ENCODE results near the gene PBXIP1. TPM values are rescaled to one million over a fixed set of nuclear protein-coding genes. Genes with fewer than 3 reads are reported as not detected.

The PBXIP1 gene
- total RNA-seq, 1 donor from 2014 or later = 56.2 TPM

GRCh38 chr1:154938604-154939399 lies 17.1 kb downstream of the PBXIP1 start:
- H3K27me3 Mint-ChIP-seq (ENCODE audit: low read depth) = no peaks in the 10 kb centered on the region
- no peaks in the 10 kb centered on the region for H3K36me3 Mint-ChIP-seq
- DNase-seq (ENCODE audit: low spot score in 2 of 2, unreplicated experiment in 2 of 2) = no peak
- peak overlapping the region; percentile 73 for H3K27ac Mint-ChIP-seq
- H3K4me1 Mint-ChIP-seq = peaks cover 30% of the 10 kb centered on the region
- TF ChIP-seq CTCF (IDR thresholded peaks at IDR 0.05; ENCODE audit: unreplicated experiment) = no peak
- H3K9me3 Mint-ChIP-seq = no peaks in the 10 kb centered on the region
- peak overlapping the region; percentile 27 for H3K4me3 Mint-ChIP-seq

- no peaks in the 10 kb centered on the region for H3K9me3 Mint-ChIP-seq
- H3K4me1 Mint-ChIP-seq = peaks cover 27% of the 10 kb centered on the region
- H3K27me3 Mint-ChIP-seq (ENCODE audit: low read depth) = no peaks in the 10 kb centered on the region
- H3K36me3 Mint-ChIP-seq = no peaks in the 10 kb centered on the region
- H3K4me3 Mint-ChIP-seq = peak overlapping the region; percentile 87
- no peak for DNase-seq (ENCODE audit: low spot score in 2 of 2, unreplicated experiment in 2 of 2)
- TF ChIP-seq CTCF (IDR thresholded peaks at IDR 0.05; ENCODE audit: unreplicated experiment) = no peak
- H3K27ac Mint-ChIP-seq = peak overlapping the region; percentile 99
Measured at GRCh38 chr1:154937988-154938386, 17.9 kb downstream of the PBXIP1 start.

GRCh38 chr1:154937085-154937987 lies 18.6 kb downstream of the PBXIP1 start:
- peak overlapping the region; percentile 99 for H3K27ac Mint-ChIP-seq
- no peaks in the 10 kb centered on the region for H3K9me3 Mint-ChIP-seq
- H3K4me3 Mint-ChIP-seq = peak overlapping the region; percentile 87
- peak; percentile 64 to 86 for DNase-seq (ENCODE audit: low spot score in 2 of 2, unreplicated experiment in 2 of 2)
- no peak for TF ChIP-seq CTCF (IDR thresholded peaks at IDR 0.05; ENCODE audit: unreplicated experiment)
- H3K36me3 Mint-ChIP-seq = no peaks in the 10 kb centered on the region
- H3K27me3 Mint-ChIP-seq (ENCODE audit: low read depth) = no peaks in the 10 kb centered on the region
- H3K4me1 Mint-ChIP-seq = peaks cover 27% of the 10 kb centered on the region

GRCh38 chr1:154936555-154937084 lies 19.3 kb downstream of the PBXIP1 start, which contains the start of gene PMVK:
Gene PMVK, minus strand, starts transcription at chr1:154936719. Its CDS starts 34 bp downstream, at chr1:154936685.
- DNase-seq (ENCODE audit: low spot score in 2 of 2, unreplicated experiment in 2 of 2) = peak; percentile 84 to 87
- no peaks in the 10 kb centered on the region for H3K9me3 Mint-ChIP-seq
- peak within 1 kb of the TSS; percentile 99 for H3K27ac Mint-ChIP-seq
- TF ChIP-seq CTCF (IDR thresholded peaks at IDR 0.05; ENCODE audit: unreplicated experiment) = no peak
- peaks cover 27% of the 10 kb centered on the region for H3K4me1 Mint-ChIP-seq
- H3K27me3 Mint-ChIP-seq (ENCODE audit: low read depth) = no peaks in the 10 kb centered on the region
- H3K36me3 Mint-ChIP-seq = no peaks in the 10 kb centered on the region
- peak within 1 kb of the TSS; percentile 87 for H3K4me3 Mint-ChIP-seq

GRCh38 chr1:154935749-154936554 lies 19.9 kb downstream of the PBXIP1 start:
- H3K27me3 Mint-ChIP-seq (ENCODE audit: low read depth) = no peaks in the 10 kb centered on the region
- no peak for DNase-seq (ENCODE audit: low spot score in 2 of 2, unreplicated experiment in 2 of 2)
- no peaks in the 10 kb centered on the region for H3K9me3 Mint-ChIP-seq
- H3K36me3 Mint-ChIP-seq = no peaks in the 10 kb centered on the region
- H3K4me1 Mint-ChIP-seq = peaks cover 23% of the 10 kb centered on the region
- peak overlapping the region; percentile 87 for H3K4me3 Mint-ChIP-seq
- no peak for TF ChIP-seq CTCF (IDR thresholded peaks at IDR 0.05; ENCODE audit: unreplicated experiment)
- peak overlapping the region; percentile 99 for H3K27ac Mint-ChIP-seq
